Ovary (tissue), 3 donors: ENCODE measurements around the gene GSG1L.

Experiments used
- EP300 ChIP-seq: sonication (generic); formaldehyde crosslinking; IDR thresholded peaks from one replicate; pipeline ENCODE4 v1.6.1; 2017; ENCODE audit warnings: antibody characterized with exemption
- POLR2A ChIP-seq: fragments of 450-650 bp; IDR thresholded peaks from one replicate; pipeline ENCODE4 v1.6.1; 2017; ENCODE audit warnings: antibody characterized with exemption, mild to moderate bottlenecking, moderate library complexity
- TF ChIP-seq, protein P1 (sequence below), 3 donors: fragments of 450-650 bp in 2 of 3; fragments of 200-600 bp in 1 of 3; IDR thresholded peaks; one replicate each; pipeline versions ENCODE4 v1.5.1 to v1.8.0; 2016 to 2022; ENCODE audit warnings: antibody characterized with exemption in 3 of 3, mild to moderate bottlenecking in 1 of 3
- donor health status: DM: no; HTN: no; CAD: no.

DNA sequence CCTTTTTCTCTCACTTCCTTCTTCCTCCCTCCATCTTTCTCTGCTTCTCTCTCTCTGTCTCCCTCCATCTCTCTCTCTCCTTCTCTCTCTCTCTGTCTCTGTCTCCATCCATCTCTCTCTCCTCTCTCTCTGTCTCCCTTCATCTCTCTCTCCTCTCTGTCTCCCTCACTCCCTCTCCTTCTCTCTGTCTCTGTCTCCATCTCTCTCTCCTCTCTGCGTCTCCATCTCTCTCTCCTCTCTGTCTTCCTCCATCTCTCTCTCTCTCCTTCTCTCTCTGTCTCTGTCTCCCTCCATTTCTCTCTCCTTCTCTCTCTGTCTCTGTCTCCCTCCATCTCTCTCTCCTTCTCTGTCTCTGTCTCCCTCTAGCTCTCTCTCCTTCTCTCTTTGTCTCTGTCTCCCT is 194.1 kb downstream of the GSG1L start:
- TF ChIP-seq, protein P1, sequence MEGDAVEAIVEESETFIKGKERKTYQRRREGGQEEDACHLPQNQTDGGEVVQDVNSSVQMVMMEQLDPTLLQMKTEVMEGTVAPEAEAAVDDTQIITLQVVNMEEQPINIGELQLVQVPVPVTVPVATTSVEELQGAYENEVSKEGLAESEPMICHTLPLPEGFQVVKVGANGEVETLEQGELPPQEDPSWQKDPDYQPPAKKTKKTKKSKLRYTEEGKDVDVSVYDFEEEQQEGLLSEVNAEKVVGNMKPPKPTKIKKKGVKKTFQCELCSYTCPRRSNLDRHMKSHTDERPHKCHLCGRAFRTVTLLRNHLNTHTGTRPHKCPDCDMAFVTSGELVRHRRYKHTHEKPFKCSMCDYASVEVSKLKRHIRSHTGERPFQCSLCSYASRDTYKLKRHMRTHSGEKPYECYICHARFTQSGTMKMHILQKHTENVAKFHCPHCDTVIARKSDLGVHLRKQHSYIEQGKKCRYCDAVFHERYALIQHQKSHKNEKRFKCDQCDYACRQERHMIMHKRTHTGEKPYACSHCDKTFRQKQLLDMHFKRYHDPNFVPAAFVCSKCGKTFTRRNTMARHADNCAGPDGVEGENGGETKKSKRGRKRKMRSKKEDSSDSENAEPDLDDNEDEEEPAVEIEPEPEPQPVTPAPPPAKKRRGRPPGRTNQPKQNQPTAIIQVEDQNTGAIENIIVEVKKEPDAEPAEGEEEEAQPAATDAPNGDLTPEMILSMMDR (IDR thresholded peaks at IDR 0.05): no peak
- TF ChIP-seq EP300 (no peak), POLR2A (no peak)
